GM19467 (cell line): ENCODE results near the gene POLL.

ENCODE experiments used
- ATAC-seq: cut with Tn5 transposase; IDR thresholded peaks from one replicate; pipeline ENCODE4 v1.9.1; 2021; ENCODE audit warnings: mild to moderate bottlenecking, moderate library complexity; ENCODE audit not compliant: unreplicated experiment

The POLL gene

DNA sequence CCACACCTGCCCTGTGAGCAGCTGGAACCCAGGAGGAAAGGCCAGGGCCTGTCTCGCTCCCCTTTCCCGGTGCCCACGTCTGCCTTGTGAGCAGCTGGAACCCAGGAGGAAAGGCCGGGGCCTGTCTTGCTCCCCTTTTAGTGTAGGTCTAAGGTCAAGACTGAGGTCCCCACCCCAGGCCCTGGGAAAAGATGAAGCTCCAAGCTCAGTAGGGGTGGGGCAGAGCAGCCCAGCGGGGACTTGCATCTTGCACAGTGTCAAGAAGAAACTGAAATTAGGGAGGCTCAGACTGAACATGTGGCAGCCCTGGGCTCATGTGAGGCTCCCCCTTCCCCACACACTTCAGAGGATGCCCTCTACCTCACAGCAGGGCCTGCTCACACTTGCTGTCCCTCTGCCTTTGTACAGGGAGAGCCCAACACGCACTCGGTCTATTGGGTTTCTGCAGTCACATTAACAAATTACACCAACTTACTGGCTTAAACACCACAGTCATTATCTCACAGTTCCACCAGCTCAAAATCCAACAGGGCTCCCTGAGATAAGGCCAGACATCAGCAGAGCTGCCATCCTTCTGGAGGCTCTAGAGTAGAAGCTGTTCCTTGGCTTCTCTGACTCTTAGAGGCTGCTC is 12.4 kb downstream of the POLL start:
- ATAC-seq: no peak

DNA sequence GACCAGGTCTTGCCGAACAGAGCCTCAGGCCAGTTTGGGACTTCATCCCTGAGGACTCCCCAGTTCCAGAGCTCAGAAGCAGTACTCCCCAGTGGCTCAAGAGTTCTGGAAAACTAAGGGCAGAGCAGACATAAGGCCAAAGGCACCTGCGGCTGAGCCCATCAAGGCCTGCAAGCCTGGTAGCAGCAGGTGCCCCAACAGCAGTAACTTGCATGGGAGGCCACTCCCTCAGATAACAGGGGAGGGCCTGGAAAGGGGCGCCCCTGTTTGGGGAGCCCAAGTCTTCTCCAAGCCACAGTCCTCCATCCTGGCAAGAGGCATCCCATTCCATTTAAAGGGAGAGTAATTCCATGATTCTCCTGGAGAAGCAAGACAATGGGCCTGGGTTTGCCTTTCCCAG is 13.0 kb downstream of the POLL start:
- ATAC-seq: no peak

DNA sequence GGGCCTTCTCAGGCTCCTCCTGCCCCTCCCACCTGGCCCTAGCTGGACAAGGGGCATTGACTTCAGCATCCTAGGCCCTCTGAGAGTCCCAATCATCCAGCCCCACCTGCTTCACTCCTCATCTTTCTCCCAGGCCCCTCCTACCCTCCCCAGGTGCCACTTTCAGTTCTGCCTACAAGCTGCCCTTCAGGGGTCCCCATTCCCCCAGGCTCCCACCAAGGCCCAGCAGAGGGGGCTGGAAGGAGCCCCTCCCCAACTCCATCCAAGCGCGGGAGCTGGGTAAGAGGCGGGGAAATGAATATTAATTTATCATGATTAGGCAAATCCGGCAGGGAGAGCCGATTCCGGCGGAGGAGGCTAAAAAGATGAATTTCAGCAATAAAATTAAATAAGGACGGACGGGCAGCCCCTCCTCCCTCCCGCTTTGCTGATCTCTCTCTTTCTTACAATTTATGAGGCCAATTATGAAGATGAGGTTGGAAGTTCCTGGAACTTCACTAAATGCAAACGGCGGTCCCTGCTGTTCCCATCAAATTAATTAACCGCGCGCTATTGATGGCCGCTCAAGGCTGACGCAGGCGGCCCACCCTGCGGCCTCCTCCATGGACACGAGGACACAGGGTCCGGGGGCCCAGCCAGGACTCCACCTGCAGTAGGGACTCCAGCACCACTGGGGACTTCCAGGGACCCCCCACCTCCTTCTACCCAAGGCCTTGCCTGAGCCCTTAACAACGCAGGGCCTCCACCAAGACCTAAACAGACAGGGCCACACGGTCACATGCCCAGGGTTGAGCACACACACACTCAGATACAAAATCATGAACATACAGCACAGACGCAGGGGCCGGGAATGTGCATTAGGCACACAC is 13.9 kb downstream of the POLL start:
- ATAC-seq: no peak

DNA sequence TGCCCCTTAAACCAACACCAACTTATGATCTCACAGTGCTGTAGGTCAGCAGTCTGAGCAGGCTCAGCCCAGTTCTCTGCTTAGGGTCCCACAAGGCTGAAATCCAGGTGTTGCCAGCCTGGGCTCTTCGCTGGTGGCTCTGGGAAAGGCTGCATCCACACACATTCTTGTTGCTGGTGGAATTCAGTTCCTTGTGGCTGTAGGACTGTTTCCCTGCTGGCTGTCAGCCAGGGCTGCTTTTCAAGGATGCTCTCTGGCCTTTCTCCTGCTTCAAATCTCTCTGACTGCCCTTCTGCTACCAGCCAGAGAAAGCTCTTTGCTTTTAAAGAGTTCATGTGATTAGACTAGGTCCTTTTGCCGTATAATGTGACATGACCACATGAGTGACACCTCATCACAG is 15.3 kb downstream of the POLL start:
- no peak for ATAC-seq

DNA sequence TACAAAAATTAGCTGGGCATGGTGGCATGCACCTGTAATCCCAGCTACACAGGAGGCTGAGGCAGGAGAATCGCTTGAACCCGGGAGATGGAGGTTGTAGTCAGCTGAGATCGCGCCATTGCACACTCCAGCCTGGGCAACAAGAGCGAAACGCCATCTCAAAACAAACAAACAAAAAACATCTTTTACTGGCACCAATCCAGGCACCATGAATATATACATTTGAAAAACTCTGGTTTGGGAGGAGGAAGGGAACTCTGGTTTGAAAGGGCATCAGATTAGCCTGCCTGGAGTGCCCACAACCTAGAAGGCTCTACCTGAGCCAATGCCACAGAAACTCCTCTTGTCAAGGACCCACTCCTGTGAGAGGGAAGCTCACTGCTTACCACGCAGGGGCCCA is 15.9 kb downstream of the POLL start:
- ATAC-seq: no peak

DNA sequence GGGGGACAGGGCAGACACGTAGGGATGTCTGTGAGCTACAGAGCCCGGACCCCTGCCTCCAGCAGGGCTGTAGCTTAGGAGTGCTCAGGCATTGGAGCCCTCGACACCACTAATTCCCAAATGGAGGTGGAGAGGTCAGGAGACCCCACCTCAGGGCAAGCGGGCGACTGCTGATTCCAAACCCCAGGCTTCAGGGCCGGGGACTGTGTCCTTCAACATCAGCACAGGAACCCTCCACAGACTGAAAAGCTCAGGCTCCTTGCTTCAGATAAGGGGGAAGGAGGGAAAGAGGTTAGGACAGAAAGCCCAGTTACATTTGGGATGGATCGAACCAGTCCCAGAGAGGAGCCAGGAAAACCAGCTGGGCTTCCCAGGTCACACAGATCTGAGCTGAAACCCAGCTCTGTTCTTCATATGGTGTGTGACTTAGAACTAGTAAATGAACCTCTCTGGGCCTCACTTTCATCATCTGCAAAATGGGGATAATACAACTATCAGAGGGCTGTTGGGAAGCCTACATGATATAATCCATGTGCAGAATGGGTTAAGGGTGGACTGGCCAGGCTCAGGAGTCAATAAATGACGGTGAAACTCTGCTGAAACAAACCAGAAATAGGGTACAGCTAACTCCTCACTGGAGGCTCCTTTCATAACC is 16.7 kb downstream of the POLL start:
- no peak for ATAC-seq

DNA sequence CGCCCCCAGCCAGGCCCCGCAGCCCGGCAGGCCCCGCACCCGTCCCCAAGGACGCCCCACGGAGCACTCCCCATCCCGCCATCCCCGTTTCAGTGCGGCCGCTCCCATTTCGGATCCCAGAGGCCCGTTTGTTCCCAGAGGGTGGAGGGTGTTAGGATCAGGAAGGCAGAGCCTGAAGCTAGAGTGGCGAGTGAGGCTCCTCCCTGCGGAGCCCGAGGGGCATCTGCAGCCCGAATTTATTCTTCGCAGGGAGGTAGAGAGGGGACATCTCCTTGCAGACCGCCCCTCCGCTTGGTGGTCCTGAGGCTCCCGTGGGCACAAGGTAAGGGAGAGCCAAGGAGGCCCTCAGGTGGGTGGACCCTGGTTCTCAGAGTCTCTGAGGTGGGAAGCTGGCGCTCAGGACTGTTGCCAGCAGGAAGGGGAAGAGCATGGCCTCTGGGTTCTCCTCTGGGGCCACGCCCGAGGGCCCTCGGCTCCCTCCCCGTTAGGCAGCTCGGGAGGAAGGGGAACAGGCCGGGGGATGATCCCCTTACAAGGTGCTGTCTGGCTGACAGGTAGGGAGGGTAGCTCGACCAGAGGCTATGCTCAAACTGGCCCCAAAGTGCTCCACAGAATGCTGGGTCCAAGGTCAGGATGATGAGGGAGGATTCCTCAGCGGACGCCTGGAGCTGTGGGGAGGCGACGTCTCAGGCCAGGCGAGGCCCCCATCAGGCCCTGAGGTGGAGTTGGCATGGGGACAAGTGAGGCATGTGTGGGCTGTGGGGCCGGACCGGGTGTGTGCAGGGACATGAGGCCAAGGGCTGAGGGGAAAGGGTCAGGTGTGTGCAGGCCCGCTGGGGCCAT is 17.4 kb downstream of the POLL start:
- ATAC-seq: no peak

DNA sequence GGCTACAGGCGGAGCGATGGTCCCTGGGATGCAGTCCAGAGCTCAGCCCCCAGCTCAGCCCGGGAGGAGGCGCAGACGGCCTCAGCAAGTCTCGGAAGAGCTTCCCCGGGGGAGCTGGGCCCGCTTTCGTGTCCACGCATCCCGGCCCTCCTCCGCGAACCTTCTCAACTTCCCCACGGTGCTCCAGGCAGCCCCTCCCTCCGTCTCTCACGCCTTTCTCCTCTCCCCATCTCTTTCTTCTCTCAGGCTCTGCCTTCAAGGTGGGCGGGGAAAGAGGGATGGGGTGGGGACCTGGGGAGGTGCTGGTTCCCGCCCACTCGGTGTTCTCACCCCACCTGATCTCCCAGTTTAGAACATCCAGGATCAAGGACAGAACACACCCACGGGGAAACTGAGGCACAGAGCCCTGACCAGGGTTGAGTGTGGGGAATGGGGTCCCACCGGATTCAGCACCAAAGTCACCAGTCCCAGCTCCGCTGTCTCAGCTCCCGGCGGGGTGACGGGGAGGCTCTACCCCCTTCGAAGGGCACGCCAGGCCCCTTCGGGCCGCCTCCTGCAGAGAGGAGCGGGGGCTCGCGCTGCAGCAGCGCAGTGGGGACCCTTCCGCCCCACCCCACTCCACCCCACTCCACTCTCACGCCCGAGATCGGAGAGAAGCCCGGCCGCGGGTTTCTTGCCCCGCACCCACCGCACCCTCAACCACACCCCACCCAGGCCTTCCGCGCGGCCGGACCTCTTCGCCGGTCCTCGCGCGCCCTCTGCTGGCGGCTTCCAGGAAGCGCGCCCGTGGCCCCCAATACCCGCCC is 18.2 kb downstream of the POLL start:
- ATAC-seq: no peak

DNA sequence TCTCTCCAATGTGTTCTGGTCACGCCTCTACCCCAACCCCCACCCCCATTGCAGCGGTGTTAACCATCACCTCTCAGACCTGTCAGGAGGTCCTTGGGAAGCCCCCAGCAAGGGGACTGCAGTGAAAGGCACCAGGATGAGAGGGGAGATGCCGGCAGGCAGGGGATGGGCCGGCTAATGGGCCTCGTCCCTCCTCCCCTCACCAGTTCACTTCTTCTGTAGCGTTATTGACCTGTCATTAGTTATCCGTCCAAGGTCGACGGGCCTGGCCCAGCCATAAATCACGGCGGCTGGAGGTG is 18.8 kb downstream of the POLL start:
- no peak for ATAC-seq

DNA sequence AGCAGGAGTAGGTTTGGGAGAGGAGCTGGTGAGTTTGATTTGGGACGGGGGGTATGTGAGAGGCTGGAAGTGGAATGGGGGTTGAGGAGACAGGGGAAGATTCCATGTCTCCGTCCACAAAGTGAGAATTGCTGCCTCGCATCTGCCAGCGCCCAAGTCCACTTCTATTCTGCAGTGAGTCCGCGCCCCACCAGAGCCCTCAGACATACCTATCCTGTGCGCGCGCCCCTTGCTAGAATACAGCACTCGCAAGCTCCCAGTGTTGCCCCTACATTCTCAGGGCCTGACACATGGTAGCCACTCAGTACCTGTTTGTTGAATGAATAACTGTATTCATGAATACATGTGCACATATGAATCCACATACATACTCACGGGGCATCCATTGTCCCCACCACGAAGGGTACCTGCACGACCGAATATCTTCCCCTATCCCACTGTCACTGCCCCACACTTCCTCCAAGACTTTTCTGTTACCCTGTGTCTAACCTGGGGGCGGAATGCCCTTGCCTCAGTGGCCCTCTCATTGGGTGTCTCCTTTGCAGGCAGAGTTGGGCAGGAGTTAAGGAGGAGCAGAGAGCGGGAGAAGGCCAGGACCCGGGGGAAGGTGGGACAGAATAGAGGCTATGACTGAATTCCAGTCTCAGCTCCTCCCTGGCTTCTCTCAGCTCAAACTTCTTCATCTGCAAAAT is 19.9 kb downstream of the POLL start:
- no peak for ATAC-seq

DNA sequence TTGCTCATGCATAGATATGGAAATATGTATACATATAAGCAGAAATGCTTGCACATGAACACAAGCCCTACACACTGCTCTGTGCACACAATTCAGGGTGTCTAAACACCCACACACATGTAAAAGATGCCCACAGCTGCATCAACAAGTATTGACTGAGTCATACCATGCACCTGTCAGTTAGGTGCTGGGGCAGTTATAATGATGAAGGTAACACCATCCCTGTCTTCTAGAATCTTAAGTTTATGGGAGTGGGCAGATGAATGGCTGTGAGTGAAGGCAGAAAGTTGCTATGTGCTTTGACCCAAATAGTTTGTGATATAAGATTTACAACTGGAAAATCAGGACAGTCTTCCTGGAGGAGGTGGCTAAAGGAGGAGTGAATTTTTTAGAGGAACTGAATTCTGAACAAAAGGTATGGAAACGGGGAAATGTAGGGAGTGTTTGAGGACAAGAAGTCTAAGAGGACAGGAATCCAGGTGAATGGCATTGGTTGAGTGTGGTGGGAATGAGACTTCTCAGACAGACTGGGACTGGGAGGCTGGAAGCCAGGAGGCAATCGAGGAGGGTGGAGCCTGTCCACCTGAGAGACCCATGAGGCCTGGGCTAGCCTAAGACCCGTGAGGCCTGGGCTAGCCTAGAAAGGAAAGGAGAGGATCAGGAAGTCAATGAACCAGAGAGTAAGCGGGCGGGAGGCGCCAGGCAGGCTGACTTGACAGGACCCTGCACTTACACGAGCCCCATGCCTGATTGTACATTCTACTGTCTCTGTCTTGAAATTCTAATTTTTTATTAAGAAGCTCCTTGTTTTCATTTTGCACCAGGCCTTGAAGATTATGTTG is 20.7 kb downstream of the POLL start:
- ATAC-seq: no peak

DNA sequence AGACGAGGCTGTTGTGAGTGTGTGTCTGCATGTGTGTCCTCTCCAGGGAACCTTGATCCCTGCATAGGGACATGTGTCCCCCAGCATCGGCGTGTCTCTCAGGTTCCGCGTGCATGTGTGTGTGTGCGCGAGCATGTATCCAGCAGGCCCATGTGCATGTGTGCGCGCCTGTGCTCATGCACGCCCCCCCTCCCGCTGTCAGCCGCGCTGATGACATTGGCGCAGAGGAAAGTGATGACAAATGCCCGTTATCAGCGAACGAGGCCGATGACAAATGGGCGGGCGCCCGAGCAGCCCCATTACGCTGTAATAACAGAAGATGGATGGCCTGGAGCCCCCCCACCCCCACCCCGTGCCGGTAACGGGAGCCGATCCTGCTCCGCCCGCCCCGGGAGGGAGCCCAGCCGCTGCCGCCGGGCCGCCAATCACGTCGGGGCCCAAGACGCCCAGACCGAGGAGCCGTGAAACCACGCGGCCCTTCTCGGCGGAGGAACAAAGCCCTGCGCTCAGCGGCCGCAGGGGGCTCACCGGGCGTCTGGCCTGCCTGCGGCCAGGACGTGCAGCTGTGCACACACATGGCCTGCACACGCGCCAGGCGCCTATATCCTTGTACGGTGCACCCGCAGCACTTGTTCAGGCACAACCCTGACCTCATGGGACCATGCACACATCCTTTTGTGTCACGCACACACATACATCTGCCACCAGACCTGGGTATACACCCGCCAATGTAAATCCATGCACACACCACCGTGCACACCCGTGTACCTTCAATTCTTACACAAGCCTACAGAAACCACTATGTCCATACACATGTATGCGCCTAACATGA is 21.5 kb downstream of the POLL start:
- ATAC-seq: no peak

DNA sequence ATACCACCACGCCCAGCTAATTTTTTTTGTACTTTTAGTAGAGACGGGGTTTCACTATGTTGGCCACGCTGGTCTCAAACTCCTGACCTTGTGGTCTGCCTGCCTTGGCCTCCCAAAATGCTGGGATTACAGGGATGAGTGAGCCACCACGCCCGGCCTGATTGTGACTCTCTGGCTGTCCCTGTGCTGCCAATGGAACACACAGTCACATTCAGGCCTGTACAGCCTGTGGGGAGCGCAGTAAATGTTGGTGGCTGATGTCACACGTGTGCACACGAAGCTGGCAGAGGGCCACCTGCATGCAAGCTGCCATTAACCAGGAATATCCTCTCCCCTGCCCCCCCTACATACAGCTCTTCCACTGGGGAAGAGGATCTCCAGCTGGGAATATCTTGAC is 22.1 kb downstream of the POLL start:
- ATAC-seq: no peak

DNA sequence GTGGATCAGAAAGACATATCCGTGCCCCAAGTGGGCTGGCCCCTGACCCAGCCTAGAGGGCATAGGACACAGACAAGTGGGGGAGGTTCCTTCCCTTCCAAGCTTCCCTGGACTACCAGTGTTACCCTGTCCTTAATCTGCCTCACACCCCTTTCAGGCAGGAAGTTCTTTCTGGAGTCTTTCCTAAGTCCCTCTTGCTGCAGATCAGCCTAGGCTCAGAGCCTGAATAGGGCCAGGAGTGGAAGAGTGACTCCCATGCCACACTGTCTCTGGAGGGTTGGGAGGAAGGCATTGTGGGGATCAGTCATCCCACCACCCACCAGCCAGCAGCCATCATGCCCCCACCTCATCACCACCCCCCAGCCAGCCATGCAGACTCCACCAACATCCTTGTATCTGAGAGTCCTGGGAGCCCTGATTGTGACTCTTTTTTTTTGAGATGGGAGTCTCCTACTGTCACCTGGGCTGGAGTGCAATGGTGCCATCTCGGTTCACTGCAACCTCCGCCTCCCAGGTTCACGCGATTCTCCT is 22.6 kb downstream of the POLL start:
- ATAC-seq: no peak

DNA sequence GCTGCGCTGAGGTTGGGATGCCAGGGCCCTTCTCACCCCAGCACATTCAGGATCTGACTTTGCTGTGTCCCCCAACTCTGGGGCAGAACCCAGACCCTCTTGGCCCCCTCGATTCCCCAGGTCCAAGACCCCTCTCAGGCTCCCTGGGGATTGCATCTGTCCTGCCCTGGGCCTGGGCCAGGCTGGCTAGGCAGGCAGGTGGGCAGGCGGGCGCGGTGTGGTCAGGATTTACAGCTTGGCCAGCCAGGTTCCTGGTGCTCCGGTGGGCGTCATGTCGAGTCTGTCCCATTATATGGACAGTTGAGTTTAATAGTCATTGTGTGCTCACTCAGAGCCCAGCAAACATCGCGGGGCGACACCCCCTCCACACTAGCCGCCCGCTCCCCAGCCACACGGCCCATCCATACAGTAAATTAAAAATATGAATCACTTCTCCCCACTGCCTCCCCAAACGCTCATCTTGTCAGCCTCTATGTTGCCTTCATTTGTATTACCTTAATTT is 23.5 kb downstream of the POLL start:
- no peak for ATAC-seq

DNA sequence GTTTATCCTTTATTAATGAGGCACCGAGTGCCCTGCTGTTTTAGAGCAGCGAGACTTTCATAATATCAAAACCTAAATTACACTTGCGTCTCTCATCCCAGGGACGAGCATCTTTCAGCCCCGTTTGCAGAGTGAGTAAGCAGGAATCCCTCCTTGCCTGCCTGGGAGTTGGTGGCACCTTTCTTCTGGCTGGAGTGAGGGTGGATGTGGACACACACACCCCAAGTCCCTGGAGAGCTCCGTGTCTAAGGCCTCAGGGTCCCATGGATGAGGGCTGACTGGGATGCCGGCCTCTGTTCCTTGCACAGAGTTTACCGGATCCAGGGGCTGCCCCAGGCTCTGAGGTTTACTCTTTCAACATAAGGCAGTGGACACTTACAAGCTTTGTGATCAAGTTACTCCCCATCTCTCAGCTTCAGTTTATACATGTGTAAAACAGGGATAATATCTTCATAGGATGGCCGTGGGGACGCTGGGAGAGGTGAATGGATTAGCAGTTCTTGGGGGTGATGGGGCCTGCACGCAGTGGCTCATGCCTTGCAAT is 24.5 kb downstream of the POLL start:
- ATAC-seq: no peak

DNA sequence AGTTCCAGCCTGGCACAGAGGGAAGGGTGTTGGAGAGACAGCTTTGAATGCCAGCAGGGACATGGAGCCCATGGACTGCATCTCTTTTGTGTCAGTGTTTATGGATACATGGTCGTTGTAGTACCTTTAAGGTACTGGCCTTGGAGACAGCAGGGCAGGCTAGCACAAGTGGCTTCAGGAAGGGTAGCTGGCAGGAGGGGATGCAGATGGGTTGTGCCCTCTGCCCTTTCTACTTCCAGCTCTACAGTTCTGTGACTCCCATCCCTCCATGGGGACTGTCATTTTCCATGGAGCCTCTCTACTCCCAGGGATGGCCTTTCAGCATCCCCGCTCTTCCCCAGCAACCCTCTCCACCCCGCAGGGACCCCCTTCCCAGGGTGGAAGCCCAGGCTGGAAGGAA is 25.1 kb downstream of the POLL start:
- no peak for ATAC-seq
